GM12878 (cell line): ENCODE results near the gene MCHR1. TPM values are rescaled to one million over a fixed set of nuclear protein-coding genes. Genes with fewer than 3 reads are reported as not detected.

ENCODE experiments used
- ATAC-seq: fragments of 200-7000 bp; cut with Tn5 transposase; 3 replicates; pipeline ENCODE4 v1.9.1; 2020; ENCODE audit warnings: mild to moderate bottlenecking, moderate library complexity
- BruUV-seq: library from RNA; stranded (reverse); fragments of 400-500 nt; replicated peaks from 2 replicates; lab custom pipeline; 2021; lab: Mats Ljungman, UMichigan
- CTCF ChIA-PET: fragments of 300-600 bp; sonication (Branson Sonifier 250); formaldehyde crosslinking; extraction: SDS; loops from one replicate; lab custom pipeline; 2021; ENCODE audit warnings: inconsistent platforms; lab: Yijun Ruan, JAX
- POLR2A ChIA-PET: fragments of 350-600 bp; formaldehyde crosslinking; extraction: SDS; loops from one replicate; lab custom pipeline; 2021; ENCODE audit warnings: inconsistent platforms; lab: Charles Lee
- RAD21 ChIA-PET: fragments of 300-600 bp; sonication (Branson Sonifier 250); formaldehyde crosslinking; loops from one replicate; lab custom pipeline; 2023; ENCODE audit warnings: antibody characterized with exemption; ENCODE audit not compliant: unreplicated experiment; lab: Charles Lee
- SMC1A ChIA-PET: fragments of 300-600 bp; sonication (Branson Sonifier 250); formaldehyde crosslinking; loops from one replicate; lab custom pipeline; 2023; ENCODE audit not compliant: unreplicated experiment, uncharacterized antibody; lab: Charles Lee
- DNase-seq: peaks from one replicate; pipeline ENCODE4 v3.0.0-alpha.2; 2011; ENCODE audit warnings: low read depth, low spot score
- FAIRE-seq: peaks from 3 replicates; lab custom pipeline; 2011; peaks lifted over from hg19 to GRCh38; lab: Jason Lieb, UNC
- H2AFZ ChIP-seq: 2 replicates; pipeline ENCODE4 v1.6.0; 2011; ENCODE audit warnings: low read depth, low read length, control low read depth; ENCODE audit not compliant: control insufficient read depth
- H3K27ac ChIP-seq: 2 replicates; pipeline ENCODE4 v1.5.1; 2011; ENCODE audit warnings: control low read depth; ENCODE audit not compliant: control insufficient read depth, insufficient read depth
- H3K27me3 ChIP-seq, 2 experiments: replicated peaks in 1 of 2; 2 replicates each; pipeline versions ENCODE4 v1.6.0 to v1.6.1; 2011; ENCODE audit warnings: low read length in 1 of 2; ENCODE audit not compliant: control insufficient read depth in 2 of 2, insufficient read depth in 2 of 2
- H3K36me3 ChIP-seq, 2 experiments: 2 replicates each; pipeline ENCODE4 v1.5.1; 2011; ENCODE audit warnings: low read length in 1 of 2; ENCODE audit not compliant: control insufficient read depth in 2 of 2, insufficient read depth in 2 of 2
- H3K4me1 ChIP-seq: 2 replicates; pipeline ENCODE4 v1.6.1; 2011; ENCODE audit warnings: mild to moderate bottlenecking, low read length, moderate library complexity, mixed read lengths; ENCODE audit not compliant: control insufficient read depth, insufficient read depth
- H3K4me2 ChIP-seq: 2 replicates; pipeline ENCODE4 v1.6.0; 2011; ENCODE audit warnings: control low read depth; ENCODE audit not compliant: control insufficient read depth, insufficient read depth
- H3K4me3 ChIP-seq: fragments of 200-600 bp; sonication (generic); 2 replicates; pipeline ENCODE4 v1.5.1; 2016
- H3K79me2 ChIP-seq: 2 replicates; pipeline ENCODE4 v1.6.0; 2011; ENCODE audit warnings: low read length; ENCODE audit not compliant: control insufficient read depth, insufficient read depth
- H3K9ac ChIP-seq: 2 replicates; pipeline ENCODE4 v1.8.0; 2011; ENCODE audit warnings: low read length, control low read depth, mixed read lengths; ENCODE audit not compliant: control insufficient read depth, insufficient read depth
- H3K9me3 ChIP-seq: replicated peaks from 3 replicates; pipeline ENCODE4 v1.5.1; 2011; ENCODE audit warnings: mild to moderate bottlenecking, low read length; ENCODE audit not compliant: control insufficient read depth, insufficient read depth
- H4K20me1 ChIP-seq: 2 replicates; pipeline ENCODE4 v1.6.0; 2011; ENCODE audit not compliant: control insufficient read depth, insufficient read depth
- CHD4 ChIP-seq: fragments of 200-600 bp; sonication (generic); IDR thresholded peaks from 2 replicates; pipeline ENCODE4 v1.6.1; 2016; ENCODE audit warnings: mild to moderate bottlenecking
- E2F4 ChIP-seq: IDR thresholded peaks from 2 replicates; pipeline ENCODE4 v1.6.1; 2012; ENCODE audit warnings: low read depth, low read length, improper control_type of control experiment
- GATAD2B ChIP-seq: fragments of 450-650 bp; conservative IDR thresholded peaks from 2 replicates; pipeline ENCODE4 v1.6.1; 2017; ENCODE audit warnings: low read depth, mild to moderate bottlenecking, moderate library complexity
- HDGF ChIP-seq: fragments of 450-650 bp; IDR thresholded peaks from 2 replicates; pipeline ENCODE4 v1.6.1; 2016; ENCODE audit warnings: antibody characterized with exemption
- KDM1A ChIP-seq: fragments of 200-600 bp; sonication (generic); IDR thresholded peaks from 2 replicates; pipeline ENCODE4 v1.6.1; 2016; ENCODE audit warnings: borderline replicate concordance
- KLF5 ChIP-seq: fragments of 450-650 bp; IDR thresholded peaks from 2 replicates; pipeline ENCODE4 v1.6.1; 2014; ENCODE audit warnings: mild to moderate bottlenecking; ENCODE audit not compliant: partially characterized antibody
- MTA2 ChIP-seq: fragments of 450-650 bp; IDR thresholded peaks from 2 replicates; pipeline ENCODE4 v1.6.1; 2016; ENCODE audit warnings: low read depth, mild to moderate bottlenecking, moderate library complexity
- NFYB ChIP-seq: IDR thresholded peaks from 2 replicates; pipeline ENCODE4 v1.6.1; 2011; ENCODE audit warnings: low read depth, mild to moderate bottlenecking, low read length, improper control_type of control experiment, moderate library complexity; ENCODE audit not compliant: insufficient read depth
- NR2C2 ChIP-seq: IDR thresholded peaks from 2 replicates; pipeline ENCODE4 v1.6.1; 2011; ENCODE audit warnings: borderline replicate concordance, low read depth; ENCODE audit not compliant: control insufficient read depth, insufficient read length
- PRDM15 ChIP-seq: fragments of 450-650 bp; formaldehyde crosslinking; IDR thresholded peaks from 2 replicates; pipeline ENCODE4 v1.4.0; 2020; ENCODE audit warnings: mild to moderate bottlenecking, moderate library complexity
- SIX5 ChIP-seq: IDR thresholded peaks from 2 replicates; pipeline ENCODE4 v1.6.1; 2011; ENCODE audit warnings: mild to moderate bottlenecking, low read depth, low read length, moderate library complexity; ENCODE audit not compliant: severe bottlenecking
- TBL1XR1 ChIP-seq: IDR thresholded peaks from 2 replicates; pipeline ENCODE4 v1.6.1; 2012; ENCODE audit warnings: low read depth, low read length, improper control_type of control experiment
- YBX1 ChIP-seq: fragments of 450-650 bp; IDR thresholded peaks from 2 replicates; pipeline ENCODE4 v1.6.1; 2016; ENCODE audit warnings: antibody characterized with exemption
- ZNF384 ChIP-seq: IDR thresholded peaks from 2 replicates; pipeline ENCODE4 v1.6.1; 2012; ENCODE audit warnings: low read depth, mild to moderate bottlenecking, low read length, improper control_type of control experiment, borderline replicate concordance
- WGBS: methylation state at CpG from one replicate; pipeline ENCODE4 v1.1.6; 2016; ENCODE audit warnings: low lambda C conversion rate; ENCODE audit not compliant: insufficient replicate concordance, insufficient coverage; ENCODE audit errors: missing lambda C conversion rate; 5-methylcytosine and 5-hydroxymethylcytosine counted together
- in situ Hi-C: fragments of 300-500 bp; cut with MboI; formaldehyde crosslinking; loops from 9 replicates; pipeline ENCODE4 v1.14.3; 2018; ENCODE audit warnings: mixed read lengths
- intact Hi-C: fragments of 100-400 bp; cut with micrococcal nuclease; formaldehyde crosslinking; loops from one replicate; pipeline ENCODE4 v1.14.2; 2022; ENCODE audit not compliant: unreplicated experiment
- polyA plus RNA-seq, 11 experiments: library from polyadenylated mRNA; depleted of rRNA in 4 of 11; unstranded in 6 of 11; stranded (reverse) in 5 of 11; fragments of >200 nt; fragmentation: Nextera tagmentation in 4 of 11; fragmentation: Illumina TruSeq in 1 of 11; extraction: Ambion mirVana in 4 of 11; extraction: Trizol in 1 of 11; gene quantifications; 1 replicate in 1 of 11; 2 replicates in 10 of 11; pipeline versions ENCODE4 v1.2.1 to v1.2.3, GENCODE V29; 2011 to 2016; ENCODE audit warnings: inconsistent platforms in 2 of 11, missing spikeins in 2 of 11, low read depth in 1 of 11
- total RNA-seq, 4 experiments: library from RNA; depleted of rRNA in 3 of 4; stranded (reverse); fragments of >200 nt in 3 of 4; fragmentation: Illumina TruSeq in 1 of 4; extraction: Trizol in 1 of 4; gene quantifications; 2 replicates each; pipeline versions ENCODE4 v1.2.1 to v1.2.3, GENCODE V29; 2013 to 2021

The MCHR1 gene
- total and polyA plus RNA-seq, 10 of the 15 experiments (the other 5 are each of a cell fraction or from before 2014, with no cell fraction given), result not detected

GRCh38 chr22:40685406-40685805 lies 6.1 kb downstream of the MCHR1 start:
- no peak overlapping the region for H3K9ac ChIP-seq

More at GRCh38 chr22:40685406-40685805, 6.1 kb downstream of the MCHR1 start:
- ChIA-PET CTCF (interaction anchor here (1.5 to 1.8 kb wide), 2 partner anchors 122 to 214 kb away, joined by 3 to 5 read pairs; no protein-coding TSS in a partner anchor), SMC1A (interaction anchor here (0.7 to 1.2 kb wide), 2 partner anchors 30 to 88 kb away, joined by 3 read pairs; no protein-coding TSS in a partner anchor), POLR2A (interaction anchor here (1.2 kb wide), 1 partner anchor 26 kb away, joined by 3 read pairs; no protein-coding TSS in a partner anchor), RAD21 (no interaction called here)
- TF ChIP-seq TBL1XR1 (no peak), MTA2 (no peak), ZNF384 (no peak), HDGF (no peak), GATAD2B (no peak), NFYB (no peak), CHD4 (no peak), PRDM15 (CRISPR knock-in tag) (no peak), E2F4 (no peak), KLF5 (no peak), NR2C2 (no peak), YBX1 (no peak), KDM1A (no peak), SIX5 (no peak)
- intact Hi-C loops, result no loop called here
- no peak overlapping the region for H2AFZ ChIP-seq
- DNase-seq (no peak), ATAC-seq (no peak), FAIRE-seq (no peak)
- no peak overlapping the region for H3K27ac ChIP-seq
- no TSS peak for BruUV-seq
- H4K20me1 ChIP-seq, result no peaks in the 10 kb centered on the region
- no peak overlapping the region for H3K4me2 ChIP-seq
- no peaks in the 10 kb centered on the region; a peak in 1 of 4 replicates for H3K27me3 ChIP-seq
- 32% methylated on average over 3 of the region's 3 CpGs for WGBS
- no peaks in the 10 kb centered on the region for H3K36me3 ChIP-seq
- H3K4me1 ChIP-seq, result no peaks in the 10 kb centered on the region
- in situ Hi-C loops, result loop anchor here (10.0 kb wide), 1 partner anchor 209 kb away; no protein-coding TSS in a partner anchor
- H3K79me2 ChIP-seq, result no peaks in the 10 kb centered on the region
- H3K9me3 ChIP-seq, result no peaks in the 10 kb centered on the region
- no peak overlapping the region for H3K4me3 ChIP-seq
